HK-2 (cell line): Measurements from ENCODE around the gene DOCK10.
"Not testable (repeated sequence)": the region's sequence is repeated elsewhere in the genome, so short reads cannot be mapped to it uniquely, and the experiment has no call there.

ENCODE experiments used
- DNase-seq: peaks from one replicate; pipeline ENCODE4 v3.0.0-alpha.2; 2018; ENCODE audit not compliant: unreplicated experiment

DOCK10 gene

GRCh38 chr2:225041851-225042799 is at the start of gene DOCK10:
TSS of gene DOCK10 (minus strand) at chr2:225042468. CDS start at chr2:225042374, 94 bp downstream.
- DNase-seq, result peak; percentile 45

DNA sequence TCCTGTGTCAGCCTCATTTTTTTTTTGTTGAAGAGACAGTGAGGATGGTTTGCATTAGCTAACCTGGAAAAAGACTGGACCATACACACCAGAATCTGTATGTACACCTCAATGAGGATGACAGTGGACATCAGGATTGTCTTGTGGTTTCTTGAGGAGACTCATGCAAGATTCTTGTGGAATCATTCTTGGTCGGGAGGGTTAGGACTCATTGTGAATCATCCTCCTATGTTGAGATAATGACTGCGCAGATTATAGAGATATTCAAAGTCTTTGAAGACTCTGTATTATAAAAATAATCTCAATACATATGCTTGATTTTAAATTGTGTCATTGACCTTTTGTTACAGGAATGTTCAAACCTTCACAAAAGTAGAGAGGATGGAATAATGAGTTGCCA is 49.1 kb upstream of the DOCK10 start:
- DNase-seq, result peak; percentile 15

- DNase-seq, result no peak
Observed at GRCh38 chr2:225090746-225091145, 48.5 kb upstream of the DOCK10 start.

DNA sequence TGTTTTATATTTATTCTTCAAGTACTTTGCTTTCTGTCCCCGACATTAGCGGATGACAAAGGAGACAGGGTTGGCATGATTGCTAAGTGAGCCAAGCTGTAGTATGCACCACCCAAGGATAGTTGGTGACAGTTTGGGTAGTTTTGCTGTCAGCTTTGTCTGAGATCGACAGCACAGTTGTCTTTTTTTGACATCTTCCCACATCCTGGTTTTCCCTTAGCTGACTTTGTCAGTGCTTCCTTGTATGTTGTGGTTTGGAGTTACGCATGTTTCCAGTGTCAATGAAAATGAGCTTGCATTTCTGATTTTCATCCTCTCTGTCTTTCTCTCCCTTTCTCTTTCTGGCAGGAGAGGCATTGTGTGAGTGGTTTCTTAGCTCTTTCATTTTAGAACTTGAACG is 44.6 kb upstream of the DOCK10 start:
- no peak for DNase-seq

DNA sequence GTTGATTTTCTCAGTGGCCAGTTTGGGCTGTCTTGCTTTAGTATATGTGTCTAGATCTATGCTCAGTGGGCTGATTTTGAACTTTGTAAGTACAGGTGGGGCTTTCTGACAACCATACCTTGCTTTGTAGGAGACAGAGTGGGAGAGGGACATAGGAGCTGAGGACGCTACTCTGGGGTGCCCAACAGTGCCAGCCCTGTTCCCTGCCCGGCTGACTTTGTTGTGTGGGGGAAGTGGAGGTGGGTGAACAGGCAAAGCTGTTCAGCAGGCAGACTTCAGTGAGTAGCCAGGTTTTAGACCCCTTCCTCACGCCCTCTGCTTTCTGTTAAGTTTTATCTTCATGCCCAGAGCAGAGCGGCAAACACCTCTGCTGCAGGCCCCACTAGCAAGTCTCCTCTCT is 44.2 kb upstream of the DOCK10 start:
- no peak for DNase-seq

DNA sequence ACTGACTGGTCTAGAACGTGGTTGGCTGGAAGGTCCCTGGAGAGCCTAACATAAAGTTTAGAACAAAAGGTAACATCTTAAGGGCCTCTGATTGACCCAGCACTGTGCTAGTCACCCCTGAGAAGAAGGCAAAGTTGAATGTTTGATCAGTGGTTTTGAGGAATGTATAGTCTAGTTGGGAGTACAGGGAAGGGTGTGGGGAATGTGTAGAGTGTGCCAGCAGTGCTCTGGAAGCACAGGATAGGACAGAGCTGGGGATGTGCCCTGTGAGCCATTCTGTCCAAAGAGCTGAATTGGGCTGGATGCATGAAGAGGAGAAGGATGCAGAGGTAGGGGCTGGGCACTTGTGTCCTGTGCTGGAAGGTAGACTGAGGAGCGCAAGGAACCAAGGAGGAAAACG is 41.0 kb upstream of the DOCK10 start:
- DNase-seq, result no peak

DNA sequence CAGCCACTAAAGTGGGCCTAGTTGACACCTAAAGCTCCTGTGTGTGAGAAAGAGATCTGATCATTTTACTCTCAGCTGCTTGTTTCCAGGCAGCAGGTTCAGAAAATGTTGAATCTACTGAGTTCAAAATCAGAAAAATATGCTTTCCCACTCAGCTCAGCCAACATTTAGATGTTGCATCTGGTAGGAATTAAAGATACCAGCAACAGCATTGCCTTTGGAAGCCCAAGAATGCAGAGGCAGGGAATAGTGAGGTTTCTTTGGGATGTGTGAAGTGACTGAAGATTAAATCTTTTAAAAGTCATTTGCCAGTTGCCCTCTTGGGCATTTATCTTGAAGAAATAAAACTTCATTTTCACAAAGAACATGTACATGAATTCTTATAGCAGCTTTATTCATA is 33.9 kb upstream of the DOCK10 start:
- no peak for DNase-seq

- no peak for DNase-seq
Observed at GRCh38 chr2:225074919-225075681, 32.8 kb upstream of the DOCK10 start.

- no peak for DNase-seq
Observed at GRCh38 chr2:225074366-225074765, 32.1 kb upstream of the DOCK10 start.

GRCh38 chr2:225073198-225073597 is 30.9 kb upstream of the DOCK10 start:
- no peak for DNase-seq

- DNase-seq, result no peak
Observed at GRCh38 chr2:225072444-225072843, 30.2 kb upstream of the DOCK10 start.

GRCh38 chr2:225070811-225071210 is 28.5 kb upstream of the DOCK10 start:
- no peak for DNase-seq

- no peak for DNase-seq
Observed at GRCh38 chr2:225069966-225070365, 27.7 kb upstream of the DOCK10 start.

- no peak for DNase-seq
Observed at GRCh38 chr2:225069477-225069876, 27.2 kb upstream of the DOCK10 start.

- no peak for DNase-seq
Observed at GRCh38 chr2:225065882-225066281, 23.6 kb upstream of the DOCK10 start.

- no peak for DNase-seq
Observed at GRCh38 chr2:225064928-225065327, 22.7 kb upstream of the DOCK10 start.

DNA sequence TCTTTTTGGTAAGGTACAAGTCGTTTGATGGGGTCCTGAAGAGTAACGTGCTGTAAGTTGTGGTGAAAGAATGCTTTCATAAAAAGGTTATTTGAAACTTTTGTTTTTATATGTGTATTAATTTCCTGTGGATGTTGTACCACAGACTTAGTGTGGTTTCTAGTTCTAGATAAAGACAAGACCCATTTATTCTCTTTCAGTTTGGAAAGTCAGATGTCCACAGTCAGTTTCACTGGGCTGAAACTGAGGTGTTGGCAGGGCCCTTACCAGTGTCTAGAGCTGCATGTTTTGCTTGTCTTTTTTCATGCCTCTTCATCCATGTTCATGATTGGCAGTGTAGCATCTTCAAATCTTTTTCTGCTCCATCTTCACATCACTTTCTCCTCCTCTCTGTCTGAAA is 22.1 kb upstream of the DOCK10 start:
- no peak for DNase-seq

GRCh38 chr2:225056330-225057073 is 14.2 kb upstream of the DOCK10 start:
- DNase-seq, result no peak

DNA sequence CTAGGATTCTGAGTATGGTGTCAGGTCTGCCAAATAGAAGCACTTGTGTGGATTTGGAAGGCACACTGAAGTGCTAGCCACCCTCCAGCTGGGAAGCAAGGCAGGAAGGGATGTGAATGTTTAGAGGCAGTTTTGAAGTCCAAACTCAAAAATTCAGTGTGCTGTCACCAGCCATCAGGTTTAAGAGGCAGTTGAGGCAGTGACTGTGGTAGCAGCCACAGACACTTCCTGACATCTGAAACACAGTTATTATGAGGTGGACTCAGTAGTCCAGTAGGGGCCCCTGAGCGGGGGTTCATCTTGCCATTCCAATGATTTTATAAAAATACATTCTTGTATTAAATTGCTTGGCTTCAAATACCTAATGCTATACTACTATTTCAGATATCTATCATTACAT is 13.4 kb upstream of the DOCK10 start:
- no peak for DNase-seq

DNA sequence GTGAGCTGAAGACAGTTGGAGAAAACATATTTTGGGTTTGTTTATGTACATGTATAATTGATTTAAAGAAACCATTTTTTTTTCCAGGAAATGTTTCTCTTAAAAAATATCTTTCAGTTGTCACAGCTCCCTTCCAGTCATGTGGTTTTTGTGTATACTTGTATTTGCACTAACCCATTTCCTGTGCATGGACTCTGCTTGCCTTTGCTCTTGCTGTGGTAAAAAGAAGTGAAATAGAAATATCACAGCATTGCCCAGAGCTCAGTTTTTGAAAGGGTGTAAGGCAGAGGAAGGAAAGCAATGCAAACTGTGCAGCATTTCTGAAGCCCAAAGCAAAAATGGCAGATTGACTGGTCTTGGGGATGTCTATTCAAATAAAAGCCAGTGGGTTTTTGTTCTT is 10.4 kb upstream of the DOCK10 start:
- no peak for DNase-seq

- DNase-seq, result not testable (repeated sequence)
Observed at GRCh38 chr2:225047502-225047901, 5.2 kb upstream of the DOCK10 start.

DNA sequence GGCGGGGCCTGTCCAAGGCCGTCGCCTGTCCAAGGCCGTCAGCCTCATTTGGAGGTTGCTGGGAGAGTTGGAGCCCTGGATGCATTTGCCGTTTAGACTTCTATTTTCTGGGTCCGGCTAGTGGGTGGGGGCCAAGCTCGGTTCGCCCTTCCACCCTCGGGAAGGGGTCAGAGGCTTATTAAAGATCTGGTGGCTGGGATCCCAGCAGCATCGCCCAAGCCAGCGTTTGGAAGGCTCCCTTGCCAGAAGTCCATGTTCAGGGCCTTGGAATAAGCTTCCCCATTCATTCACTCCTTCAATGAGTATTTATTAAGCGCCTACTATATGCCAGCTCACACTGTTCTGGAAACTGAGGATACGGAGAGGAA is 516 bp upstream of the DOCK10 start:
- DNase-seq, result no peak
